GM12878 (cell line): ENCODE measurements around the gene CLIC5. TPM values are rescaled to one million over a fixed set of nuclear protein-coding genes. Genes with fewer than 3 reads are reported as not detected.

Experiments used
- ATAC-seq: fragments of 200-7000 bp; cut with Tn5 transposase; 3 replicates; pipeline ENCODE4 v1.9.1; 2020; ENCODE audit warnings: mild to moderate bottlenecking, moderate library complexity
- BruUV-seq: library from RNA; stranded (reverse); fragments of 400-500 nt; replicated peaks from 2 replicates; lab custom pipeline; 2021; lab: Mats Ljungman, UMichigan
- CTCF ChIA-PET: fragments of 300-600 bp; sonication (Branson Sonifier 250); formaldehyde crosslinking; extraction: SDS; loops from one replicate; lab custom pipeline; 2021; ENCODE audit warnings: inconsistent platforms; lab: Yijun Ruan, JAX
- POLR2A ChIA-PET: fragments of 350-600 bp; formaldehyde crosslinking; extraction: SDS; loops from one replicate; lab custom pipeline; 2021; ENCODE audit warnings: inconsistent platforms; lab: Charles Lee
- RAD21 ChIA-PET: fragments of 300-600 bp; sonication (Branson Sonifier 250); formaldehyde crosslinking; loops from one replicate; lab custom pipeline; 2023; ENCODE audit warnings: antibody characterized with exemption; ENCODE audit not compliant: unreplicated experiment; lab: Charles Lee
- SMC1A ChIA-PET: fragments of 300-600 bp; sonication (Branson Sonifier 250); formaldehyde crosslinking; loops from one replicate; lab custom pipeline; 2023; ENCODE audit not compliant: unreplicated experiment, uncharacterized antibody; lab: Charles Lee
- DNase-seq: peaks from one replicate; pipeline ENCODE4 v3.0.0-alpha.2; 2011; ENCODE audit warnings: low read depth, low spot score
- FAIRE-seq: peaks from 3 replicates; lab custom pipeline; 2011; peaks lifted over from hg19 to GRCh38; lab: Jason Lieb, UNC
- H2AFZ ChIP-seq: 2 replicates; pipeline ENCODE4 v1.6.0; 2011; ENCODE audit warnings: low read depth, low read length, control low read depth; ENCODE audit not compliant: control insufficient read depth
- H3K27ac ChIP-seq: 2 replicates; pipeline ENCODE4 v1.5.1; 2011; ENCODE audit warnings: control low read depth; ENCODE audit not compliant: control insufficient read depth, insufficient read depth
- H3K27me3 ChIP-seq, 2 experiments: replicated peaks in 1 of 2; 2 replicates each; pipeline versions ENCODE4 v1.6.0 to v1.6.1; 2011; ENCODE audit warnings: low read length in 1 of 2; ENCODE audit not compliant: control insufficient read depth in 2 of 2, insufficient read depth in 2 of 2
- H3K36me3 ChIP-seq, 2 experiments: 2 replicates each; pipeline ENCODE4 v1.5.1; 2011; ENCODE audit warnings: low read length in 1 of 2; ENCODE audit not compliant: control insufficient read depth in 2 of 2, insufficient read depth in 2 of 2
- H3K4me1 ChIP-seq: 2 replicates; pipeline ENCODE4 v1.6.1; 2011; ENCODE audit warnings: mild to moderate bottlenecking, low read length, moderate library complexity, mixed read lengths; ENCODE audit not compliant: control insufficient read depth, insufficient read depth
- H3K4me2 ChIP-seq: 2 replicates; pipeline ENCODE4 v1.6.0; 2011; ENCODE audit warnings: control low read depth; ENCODE audit not compliant: control insufficient read depth, insufficient read depth
- H3K4me3 ChIP-seq: fragments of 200-600 bp; sonication (generic); 2 replicates; pipeline ENCODE4 v1.5.1; 2016
- H3K79me2 ChIP-seq: 2 replicates; pipeline ENCODE4 v1.6.0; 2011; ENCODE audit warnings: low read length; ENCODE audit not compliant: control insufficient read depth, insufficient read depth
- H3K9ac ChIP-seq: 2 replicates; pipeline ENCODE4 v1.8.0; 2011; ENCODE audit warnings: low read length, control low read depth, mixed read lengths; ENCODE audit not compliant: control insufficient read depth, insufficient read depth
- H3K9me3 ChIP-seq: replicated peaks from 3 replicates; pipeline ENCODE4 v1.5.1; 2011; ENCODE audit warnings: mild to moderate bottlenecking, low read length; ENCODE audit not compliant: control insufficient read depth, insufficient read depth
- H4K20me1 ChIP-seq: 2 replicates; pipeline ENCODE4 v1.6.0; 2011; ENCODE audit not compliant: control insufficient read depth, insufficient read depth
- ATF3 ChIP-seq: IDR thresholded peaks from 2 replicates; pipeline ENCODE4 v1.6.1; 2011; ENCODE audit warnings: low read depth, mild to moderate bottlenecking, low read length, moderate library complexity, borderline replicate concordance; ENCODE audit errors: extremely low read depth
- CHD2 ChIP-seq: IDR thresholded peaks from 2 replicates; pipeline ENCODE4 v1.6.1; 2011; ENCODE audit warnings: low read depth, low read length, improper control_type of control experiment, borderline replicate concordance
- MEF2A ChIP-seq: IDR thresholded peaks from 2 replicates; pipeline ENCODE4 v1.6.1; 2011; ENCODE audit warnings: low read depth, mild to moderate bottlenecking, low read length, moderate library complexity; ENCODE audit not compliant: insufficient read depth
- MEF2B ChIP-seq: fragments of 450-650 bp; IDR thresholded peaks from 2 replicates; pipeline ENCODE4 v1.6.1; 2018; ENCODE audit warnings: mild to moderate bottlenecking, moderate library complexity; ENCODE audit not compliant: partially characterized antibody, poor library complexity, severe bottlenecking
- SKIL ChIP-seq: fragments of 450-650 bp; IDR thresholded peaks from 2 replicates; pipeline ENCODE4 v1.6.1; 2017; ENCODE audit warnings: mild to moderate bottlenecking, low read depth, inconsistent platforms; ENCODE audit not compliant: poor library complexity, severe bottlenecking
- WGBS: methylation state at CpG from one replicate; pipeline ENCODE4 v1.1.6; 2016; ENCODE audit warnings: low lambda C conversion rate; ENCODE audit not compliant: insufficient replicate concordance, insufficient coverage; ENCODE audit errors: missing lambda C conversion rate; 5-methylcytosine and 5-hydroxymethylcytosine counted together
- in situ Hi-C: fragments of 300-500 bp; cut with MboI; formaldehyde crosslinking; loops from 9 replicates; pipeline ENCODE4 v1.14.3; 2018; ENCODE audit warnings: mixed read lengths
- intact Hi-C: fragments of 100-400 bp; cut with micrococcal nuclease; formaldehyde crosslinking; loops from one replicate; pipeline ENCODE4 v1.14.2; 2022; ENCODE audit not compliant: unreplicated experiment
- polyA plus RNA-seq, 11 experiments: library from polyadenylated mRNA; depleted of rRNA in 4 of 11; unstranded in 6 of 11; stranded (reverse) in 5 of 11; fragments of >200 nt; fragmentation: Nextera tagmentation in 4 of 11; fragmentation: Illumina TruSeq in 1 of 11; extraction: Ambion mirVana in 4 of 11; extraction: Trizol in 1 of 11; gene quantifications; 1 replicate in 1 of 11; 2 replicates in 10 of 11; pipeline versions ENCODE4 v1.2.1 to v1.2.3, GENCODE V29; 2011 to 2016; ENCODE audit warnings: inconsistent platforms in 2 of 11, missing spikeins in 2 of 11, low read depth in 1 of 11
- total RNA-seq, 4 experiments: library from RNA; depleted of rRNA in 3 of 4; stranded (reverse); fragments of >200 nt in 3 of 4; fragmentation: Illumina TruSeq in 1 of 4; extraction: Trizol in 1 of 4; gene quantifications; 2 replicates each; pipeline versions ENCODE4 v1.2.1 to v1.2.3, GENCODE V29; 2013 to 2021
- TF ChIP-seq, protein P1 (sequence below): fragments of 450-650 bp; IDR thresholded peaks from 2 replicates; pipeline ENCODE4 v1.6.1; 2014; ENCODE audit warnings: mild to moderate bottlenecking

CLIC5 gene
- total and polyA plus RNA-seq, 10 of the 15 experiments (the other 5 are each of a cell fraction or from before 2014, with no cell fraction given): 0.01 to 0.08 (median 0.02) TPM; not detected in 7

- no TSS peak for BruUV-seq
- 0% methylated on average over 1 of the region's 1 CpG for WGBS
Measured at GRCh38 chr6:46029602-46030001, 13.9 kb upstream of the CLIC5 start.

More at GRCh38 chr6:46029602-46030001, 13.9 kb upstream of the CLIC5 start:
- no peak for FAIRE-seq
- Histone ChIP-seq H2AFZ (no peak overlapping the region), H3K36me3 (no peaks in the 10 kb centered on the region), H3K4me1 (no peaks in the 10 kb centered on the region), H3K9ac (no peak overlapping the region), H3K9me3 (no peaks in the 10 kb centered on the region), H4K20me1 (no peaks in the 10 kb centered on the region), H3K27me3 (no peaks in the 10 kb centered on the region; a peak in 2 of 4 replicates), H3K27ac (no peak overlapping the region), H3K4me3 (no peak overlapping the region), H3K4me2 (no peak overlapping the region), H3K79me2 (no peaks in the 10 kb centered on the region)
- ChIA-PET CTCF (no interaction called here), POLR2A (no interaction called here), RAD21 (no interaction called here), SMC1A (no interaction called here)
- in situ Hi-C loops: no loop called here
- no peak for ATAC-seq
- intact Hi-C loops: no loop called here
- TF ChIP-seq, protein P1, sequence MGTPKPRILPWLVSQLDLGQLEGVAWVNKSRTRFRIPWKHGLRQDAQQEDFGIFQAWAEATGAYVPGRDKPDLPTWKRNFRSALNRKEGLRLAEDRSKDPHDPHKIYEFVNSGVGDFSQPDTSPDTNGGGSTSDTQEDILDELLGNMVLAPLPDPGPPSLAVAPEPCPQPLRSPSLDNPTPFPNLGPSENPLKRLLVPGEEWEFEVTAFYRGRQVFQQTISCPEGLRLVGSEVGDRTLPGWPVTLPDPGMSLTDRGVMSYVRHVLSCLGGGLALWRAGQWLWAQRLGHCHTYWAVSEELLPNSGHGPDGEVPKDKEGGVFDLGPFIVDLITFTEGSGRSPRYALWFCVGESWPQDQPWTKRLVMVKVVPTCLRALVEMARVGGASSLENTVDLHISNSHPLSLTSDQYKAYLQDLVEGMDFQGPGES: no peak
- no peak for TF ChIP-seq SKIL
- TF ChIP-seq CHD2: no peak
- no peak for TF ChIP-seq ATF3
- no peak for TF ChIP-seq MEF2B
- no peak for TF ChIP-seq MEF2A
- no peak for DNase-seq
